T-helper 1 cell (primary cell): Measurements from ENCODE around the gene AGER.
A peak's percentile ranks its signal among the peaks of the same experiment; 100 is the strongest.
"Not testable (repeated sequence)": the region's sequence is repeated elsewhere in the genome, so short reads cannot be mapped to it uniquely, and the experiment has no call there.

Experiments used
- DNase-seq, 5 donors: peaks; one replicate each; pipeline ENCODE4 v3.0.0-alpha.2; 2012 to 2020

AGER gene

DNA sequence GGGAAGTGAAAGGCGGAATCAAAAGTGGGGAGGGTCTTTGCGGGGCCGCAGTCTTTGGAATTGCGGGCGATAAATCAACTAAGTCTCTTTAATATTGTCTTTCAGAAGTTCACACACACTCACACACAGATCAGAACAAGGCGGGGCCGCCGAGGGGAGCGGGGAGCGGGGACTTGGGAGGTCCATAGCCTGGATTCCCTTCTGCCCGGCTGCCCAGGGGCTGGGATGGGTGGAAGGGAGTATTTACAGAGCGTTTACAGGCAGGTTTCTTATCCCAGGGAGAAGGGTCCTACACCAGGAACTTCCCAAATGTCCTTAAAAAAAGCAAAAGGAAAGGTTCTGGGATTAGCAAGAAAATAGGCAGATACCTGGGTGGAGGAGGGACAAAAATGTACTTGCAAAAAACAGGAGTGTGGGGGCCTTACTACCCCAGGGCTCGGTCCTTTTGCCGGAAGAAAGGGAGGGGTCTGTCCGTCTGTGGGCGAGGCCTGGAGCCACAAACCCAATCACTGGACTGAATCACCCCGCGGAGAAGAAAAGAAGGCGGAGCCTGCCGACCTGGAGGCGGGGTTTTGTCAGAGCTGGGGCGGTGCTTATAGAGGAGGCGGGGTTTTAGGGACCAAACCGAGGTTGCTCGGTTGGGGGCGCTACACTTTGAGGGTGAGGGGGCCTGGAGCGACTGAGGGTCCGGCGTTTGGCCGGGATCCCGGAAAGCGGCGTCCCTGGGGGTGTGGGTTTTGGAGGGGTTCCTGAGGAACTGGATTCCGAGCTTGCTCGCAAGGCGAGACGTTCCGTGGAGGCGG lies 35.6 kb downstream of the AGER start:
- peak; percentile 27 to 67 (median 47) for DNase-seq

DNA sequence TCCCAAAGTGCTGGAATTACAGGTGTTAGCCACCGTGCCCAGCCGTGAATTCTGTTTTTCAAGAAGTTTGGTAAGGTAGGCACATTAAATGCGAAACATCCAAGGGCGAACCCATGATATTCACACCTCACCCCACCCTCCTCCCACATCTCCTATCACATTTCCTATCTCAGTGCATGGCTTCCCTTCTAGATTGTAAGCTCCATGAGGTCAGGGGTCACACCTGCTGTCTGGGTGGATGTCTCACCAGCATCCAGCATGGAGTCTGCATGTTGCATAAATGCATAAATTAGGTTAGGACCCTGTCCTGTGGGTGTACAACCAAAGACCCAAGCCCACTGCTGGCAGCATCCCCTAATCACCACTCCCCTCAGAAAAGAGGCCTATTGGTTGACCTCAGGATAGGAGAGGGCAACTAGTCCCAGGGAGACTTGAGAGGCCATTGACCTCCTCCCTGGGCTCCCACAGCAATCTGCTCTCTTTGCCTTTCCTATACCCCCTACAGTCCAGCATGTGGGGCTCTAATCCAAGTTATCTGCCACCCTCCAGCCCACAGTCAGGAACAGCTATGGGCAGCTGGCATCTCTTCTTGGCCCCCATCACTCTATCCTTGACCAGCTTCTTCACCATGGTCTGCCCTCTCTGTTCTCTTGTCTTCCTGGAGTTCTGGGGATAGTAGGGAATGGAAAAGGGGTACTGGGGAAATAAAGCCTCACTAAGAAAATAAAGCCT lies 36.5 kb downstream of the AGER start:
- no peak for DNase-seq

DNA sequence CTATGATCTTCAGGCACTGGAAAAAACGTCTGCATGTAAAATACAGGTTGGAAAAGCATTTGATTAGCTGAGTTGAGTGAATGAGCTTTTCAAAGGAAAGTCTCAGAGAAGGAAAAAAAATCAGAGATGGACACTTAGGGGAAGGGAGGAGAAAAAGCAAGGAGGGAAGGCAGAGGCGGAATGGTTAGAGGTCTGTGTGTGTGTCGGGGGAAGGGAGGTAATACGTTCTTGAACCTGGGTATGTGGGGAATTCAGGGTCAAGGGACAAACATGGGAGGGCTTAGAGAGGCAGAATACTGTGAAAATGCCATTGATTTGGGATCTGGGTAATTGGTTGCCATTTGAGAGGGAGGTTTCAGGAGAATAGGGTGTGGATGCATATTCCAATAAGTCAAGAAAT lies 37.4 kb downstream of the AGER start:
- DNase-seq: no peak

DNA sequence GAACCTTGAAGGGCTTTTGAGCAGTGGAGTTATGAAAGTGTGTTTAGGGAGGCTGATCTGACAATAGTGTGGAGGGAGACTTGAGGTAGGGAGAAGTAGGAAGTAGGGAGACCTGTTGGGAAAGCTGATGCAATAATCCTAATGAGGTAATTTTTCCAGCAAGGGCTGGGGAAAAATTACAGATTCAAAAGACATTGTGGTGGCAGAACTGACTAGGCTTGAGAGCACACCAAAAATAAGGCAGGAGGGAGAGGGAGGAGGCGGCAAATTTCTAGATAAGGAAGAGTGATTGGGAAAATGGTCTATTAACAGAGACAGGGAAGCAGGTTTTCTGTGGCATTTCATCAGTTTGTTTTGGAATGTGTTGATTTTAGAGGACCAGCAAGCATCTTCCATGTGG lies 37.8 kb downstream of the AGER start:
- no peak for DNase-seq

DNA sequence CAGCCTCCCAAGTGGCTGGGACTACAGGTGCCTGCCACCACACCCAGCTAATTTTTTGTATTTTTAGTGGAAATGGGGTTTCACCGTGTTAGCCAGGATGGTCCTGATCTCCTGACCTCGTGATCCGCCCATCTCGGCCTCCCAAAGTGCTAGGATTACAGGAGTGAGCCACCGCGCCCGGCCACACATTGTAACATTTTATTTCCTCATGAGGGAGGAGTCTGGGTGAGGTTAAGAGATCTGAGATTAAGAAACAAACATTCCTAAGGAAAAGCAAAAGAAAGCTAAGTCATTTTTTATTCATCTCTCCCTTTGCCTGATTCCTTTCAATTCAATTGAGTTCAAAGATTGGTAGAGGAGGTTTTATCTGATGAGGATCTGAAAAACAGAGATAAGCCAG lies 39.8 kb downstream of the AGER start:
- not testable (repeated sequence) for DNase-seq

DNA sequence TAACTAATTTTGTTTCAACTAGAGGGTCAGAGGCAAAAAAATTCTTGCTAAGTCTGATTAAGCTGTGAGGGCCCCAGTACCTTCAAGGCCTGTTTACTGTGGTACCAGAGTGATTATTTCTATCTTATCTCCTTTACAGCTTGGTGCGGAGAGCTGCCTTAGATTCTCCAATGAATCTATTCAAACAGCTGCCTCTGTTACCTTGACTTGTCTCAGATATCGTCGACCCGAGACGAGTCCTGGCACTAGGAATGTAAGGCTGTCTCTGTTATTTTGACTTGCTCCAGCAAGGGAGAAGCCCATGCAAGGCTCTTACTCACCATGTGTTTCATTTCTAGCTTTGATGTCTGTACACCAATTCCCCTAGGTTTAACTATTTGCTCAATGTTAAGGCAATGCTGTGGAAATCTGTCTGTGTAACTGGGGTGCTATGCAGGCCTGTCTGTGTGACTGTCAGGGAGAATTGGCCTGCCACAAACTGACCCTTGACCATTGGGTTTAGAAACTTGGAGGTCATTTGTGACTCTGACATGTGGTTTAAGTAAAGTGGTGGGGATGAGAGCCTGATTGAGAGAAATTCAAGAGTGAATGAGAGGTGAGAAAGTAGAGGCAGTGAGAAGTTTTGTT lies 43.5 kb downstream of the AGER start:
- no peak for DNase-seq

DNA sequence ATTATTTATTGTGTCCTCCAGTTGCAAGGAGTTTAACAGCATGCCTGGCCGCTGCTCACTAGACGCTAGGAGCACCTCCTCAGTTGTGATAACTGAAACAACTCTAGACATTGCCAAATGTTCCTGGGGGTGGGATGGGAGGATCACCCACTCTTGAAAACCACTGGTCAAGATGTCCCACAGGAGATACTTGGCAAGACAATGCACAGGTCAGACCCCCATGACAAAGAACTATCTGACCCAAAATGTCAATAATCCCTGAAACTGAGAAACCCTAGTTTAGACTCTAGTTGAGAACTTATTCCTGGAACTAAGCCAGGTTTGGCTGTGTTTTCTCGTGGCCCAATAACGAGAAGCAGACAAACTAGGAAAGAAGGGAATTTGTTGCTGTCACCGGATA lies 44.5 kb downstream of the AGER start:
- DNase-seq: no peak

DNA sequence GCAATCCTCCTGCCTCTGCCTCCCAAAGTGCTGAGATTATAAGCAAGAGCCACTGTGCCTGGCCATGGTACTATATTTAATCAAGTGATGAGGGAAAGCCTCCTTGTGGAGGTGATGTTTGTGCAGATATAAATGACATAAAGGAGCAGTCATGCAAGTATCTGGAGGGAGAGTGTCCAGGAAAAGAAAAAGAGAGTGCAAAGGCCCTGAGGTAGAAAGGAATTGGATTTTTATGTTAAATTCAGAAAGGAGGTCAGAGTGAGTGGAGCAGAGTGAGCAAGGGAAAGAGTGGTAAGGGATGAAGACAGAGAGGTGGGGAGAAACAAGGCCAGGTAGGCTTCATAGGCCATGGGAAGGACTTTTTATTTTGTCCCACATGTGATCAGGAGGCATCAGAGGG lies 46.6 kb downstream of the AGER start:
- DNase-seq: no peak

DNA sequence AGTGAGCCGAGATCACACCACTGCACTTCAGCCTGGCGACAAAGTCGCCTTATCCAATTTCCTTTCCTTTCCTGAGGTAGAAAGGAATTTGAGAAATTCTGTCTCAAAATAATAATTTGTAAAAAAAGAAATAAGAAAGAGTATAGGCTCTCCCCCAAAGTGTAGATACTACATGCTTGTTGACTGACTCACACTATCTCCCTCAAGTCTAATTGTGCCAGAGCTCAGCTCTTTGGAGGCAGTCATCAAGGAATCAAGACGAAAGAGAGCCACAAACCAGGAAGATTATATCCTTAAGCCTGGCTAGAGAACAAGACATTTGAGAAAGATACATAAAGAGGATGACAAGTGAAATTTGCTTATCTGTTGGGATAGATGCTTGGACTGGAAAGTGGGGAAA lies 50.3 kb downstream of the AGER start:
- DNase-seq: no peak

DNA sequence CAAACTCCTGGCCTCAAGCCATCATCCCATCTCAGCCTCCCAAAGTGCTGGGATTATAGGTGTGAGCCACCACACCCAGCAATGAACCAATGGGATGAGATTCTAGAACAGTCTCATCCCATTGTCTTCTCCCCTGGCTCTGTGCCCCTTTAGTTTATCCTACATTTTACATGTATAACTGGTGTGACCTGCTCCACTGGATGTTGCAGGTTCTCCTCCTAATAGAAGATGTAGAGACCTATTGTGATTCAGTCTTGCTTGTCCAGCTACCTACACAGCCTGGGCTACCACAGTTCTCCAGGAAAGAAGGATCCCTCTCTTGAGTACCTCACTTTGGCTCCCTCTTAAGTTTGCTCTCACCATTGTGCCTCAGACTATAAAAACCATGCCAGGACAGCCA lies 51.9 kb downstream of the AGER start:
- no peak for DNase-seq

DNA sequence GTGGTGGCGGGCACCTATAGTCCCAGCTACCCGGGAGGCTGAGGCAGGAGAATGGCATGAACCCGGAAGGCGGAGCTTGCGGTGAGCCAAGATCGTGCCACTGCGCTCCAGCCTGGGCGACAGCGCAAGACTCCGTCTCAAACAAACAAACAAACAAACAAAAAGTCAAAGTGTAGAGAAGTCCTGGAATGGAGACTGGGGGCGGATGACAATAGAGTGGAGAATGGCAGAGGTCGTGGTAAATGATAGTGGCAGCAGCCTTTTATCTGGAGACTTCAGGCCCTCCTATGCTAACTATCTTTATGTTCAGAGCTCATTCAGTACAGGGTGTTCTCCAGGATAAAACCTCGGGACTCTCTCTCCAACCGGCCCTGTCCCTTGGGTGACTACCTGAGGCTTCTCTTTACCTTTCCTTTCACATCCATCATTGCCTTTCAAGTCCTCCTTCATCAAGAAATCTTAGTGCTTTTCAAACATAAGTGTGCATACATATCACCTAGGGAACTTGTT lies 52.6 kb downstream of the AGER start:
- no peak for DNase-seq
